ENCODE measurements around the gene SLC22A1. TPM values are rescaled to one million over a fixed set of nuclear protein-coding genes. Genes with fewer than 3 reads are reported as not detected.

The SLC22A1 gene
- total and polyA plus RNA-seq, 2 of the 13 experiments (the other 11 are each of a cell fraction or from before 2014, with no cell fraction given) = 0.80 to 0.87 TPM

DNA sequence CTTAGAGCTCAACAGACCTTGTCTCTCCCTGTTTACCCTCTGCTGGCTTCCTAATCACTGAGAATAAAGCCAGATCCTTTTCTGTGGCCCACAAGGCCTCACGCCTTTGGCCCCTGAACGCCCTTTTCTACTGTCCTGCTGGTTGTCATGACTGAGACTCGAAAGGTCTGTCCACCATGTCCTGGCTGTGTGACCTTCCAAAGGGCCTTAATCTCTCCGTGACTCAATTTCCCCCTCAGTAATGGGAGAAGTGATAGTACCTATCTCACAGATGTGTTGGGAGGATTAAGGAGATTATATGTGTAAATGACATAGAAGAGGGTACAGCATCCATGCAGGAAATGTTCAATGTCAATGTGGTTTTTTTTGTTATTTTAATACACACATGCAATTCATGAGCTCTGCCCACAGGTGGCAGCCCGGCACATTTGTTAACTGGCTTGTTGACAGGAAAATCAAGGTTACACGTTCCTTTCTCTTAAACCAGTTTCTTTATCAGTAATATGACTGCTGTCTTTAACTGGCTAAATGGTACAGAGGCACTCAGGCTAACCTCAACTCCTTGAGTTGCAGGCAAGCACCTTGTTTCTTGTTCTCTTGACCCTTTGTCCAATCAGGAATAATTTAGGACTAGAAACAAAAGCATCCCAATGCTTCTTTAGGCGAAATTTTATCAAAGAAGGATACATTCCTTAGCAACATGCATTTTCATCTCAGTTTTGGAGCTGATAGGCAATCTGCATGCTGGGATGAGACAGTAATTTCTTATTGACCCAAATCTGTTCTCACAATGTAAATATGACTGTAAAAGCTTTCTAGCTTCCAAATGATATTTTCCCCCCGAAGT lies 16.6 kb downstream of the SLC22A1 start (continued):
- TF ChIP-seq, protein P1, sequence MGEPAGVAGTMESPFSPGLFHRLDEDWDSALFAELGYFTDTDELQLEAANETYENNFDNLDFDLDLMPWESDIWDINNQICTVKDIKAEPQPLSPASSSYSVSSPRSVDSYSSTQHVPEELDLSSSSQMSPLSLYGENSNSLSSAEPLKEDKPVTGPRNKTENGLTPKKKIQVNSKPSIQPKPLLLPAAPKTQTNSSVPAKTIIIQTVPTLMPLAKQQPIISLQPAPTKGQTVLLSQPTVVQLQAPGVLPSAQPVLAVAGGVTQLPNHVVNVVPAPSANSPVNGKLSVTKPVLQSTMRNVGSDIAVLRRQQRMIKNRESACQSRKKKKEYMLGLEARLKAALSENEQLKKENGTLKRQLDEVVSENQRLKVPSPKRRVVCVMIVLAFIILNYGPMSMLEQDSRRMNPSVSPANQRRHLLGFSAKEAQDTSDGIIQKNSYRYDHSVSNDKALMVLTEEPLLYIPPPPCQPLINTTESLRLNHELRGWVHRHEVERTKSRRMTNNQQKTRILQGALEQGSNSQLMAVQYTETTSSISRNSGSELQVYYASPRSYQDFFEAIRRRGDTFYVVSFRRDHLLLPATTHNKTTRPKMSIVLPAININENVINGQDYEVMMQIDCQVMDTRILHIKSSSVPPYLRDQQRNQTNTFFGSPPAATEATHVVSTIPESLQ (CRISPR knock-in tag; conservative IDR thresholded peaks at IDR 0.05) = no peak
- TF ChIP-seq ISX (CRISPR knock-in tag; conservative IDR thresholded peaks at IDR 0.05) = no peak
- TF ChIP-seq, protein P2, sequence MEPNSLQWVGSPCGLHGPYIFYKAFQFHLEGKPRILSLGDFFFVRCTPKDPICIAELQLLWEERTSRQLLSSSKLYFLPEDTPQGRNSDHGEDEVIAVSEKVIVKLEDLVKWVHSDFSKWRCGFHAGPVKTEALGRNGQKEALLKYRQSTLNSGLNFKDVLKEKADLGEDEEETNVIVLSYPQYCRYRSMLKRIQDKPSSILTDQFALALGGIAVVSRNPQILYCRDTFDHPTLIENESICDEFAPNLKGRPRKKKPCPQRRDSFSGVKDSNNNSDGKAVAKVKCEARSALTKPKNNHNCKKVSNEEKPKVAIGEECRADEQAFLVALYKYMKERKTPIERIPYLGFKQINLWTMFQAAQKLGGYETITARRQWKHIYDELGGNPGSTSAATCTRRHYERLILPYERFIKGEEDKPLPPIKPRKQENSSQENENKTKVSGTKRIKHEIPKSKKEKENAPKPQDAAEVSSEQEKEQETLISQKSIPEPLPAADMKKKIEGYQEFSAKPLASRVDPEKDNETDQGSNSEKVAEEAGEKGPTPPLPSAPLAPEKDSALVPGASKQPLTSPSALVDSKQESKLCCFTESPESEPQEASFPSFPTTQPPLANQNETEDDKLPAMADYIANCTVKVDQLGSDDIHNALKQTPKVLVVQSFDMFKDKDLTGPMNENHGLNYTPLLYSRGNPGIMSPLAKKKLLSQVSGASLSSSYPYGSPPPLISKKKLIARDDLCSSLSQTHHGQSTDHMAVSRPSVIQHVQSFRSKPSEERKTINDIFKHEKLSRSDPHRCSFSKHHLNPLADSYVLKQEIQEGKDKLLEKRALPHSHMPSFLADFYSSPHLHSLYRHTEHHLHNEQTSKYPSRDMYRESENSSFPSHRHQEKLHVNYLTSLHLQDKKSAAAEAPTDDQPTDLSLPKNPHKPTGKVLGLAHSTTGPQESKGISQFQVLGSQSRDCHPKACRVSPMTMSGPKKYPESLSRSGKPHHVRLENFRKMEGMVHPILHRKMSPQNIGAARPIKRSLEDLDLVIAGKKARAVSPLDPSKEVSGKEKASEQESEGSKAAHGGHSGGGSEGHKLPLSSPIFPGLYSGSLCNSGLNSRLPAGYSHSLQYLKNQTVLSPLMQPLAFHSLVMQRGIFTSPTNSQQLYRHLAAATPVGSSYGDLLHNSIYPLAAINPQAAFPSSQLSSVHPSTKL (CRISPR knock-in tag; IDR thresholded peaks at IDR 0.05) = peak; percentile 52; the same call in 1 of the 2 replicates
- TF ChIP-seq MED13 (CRISPR knock-in tag; IDR thresholded peaks at IDR 0.05) = no peak
- TF ChIP-seq, protein P3, sequence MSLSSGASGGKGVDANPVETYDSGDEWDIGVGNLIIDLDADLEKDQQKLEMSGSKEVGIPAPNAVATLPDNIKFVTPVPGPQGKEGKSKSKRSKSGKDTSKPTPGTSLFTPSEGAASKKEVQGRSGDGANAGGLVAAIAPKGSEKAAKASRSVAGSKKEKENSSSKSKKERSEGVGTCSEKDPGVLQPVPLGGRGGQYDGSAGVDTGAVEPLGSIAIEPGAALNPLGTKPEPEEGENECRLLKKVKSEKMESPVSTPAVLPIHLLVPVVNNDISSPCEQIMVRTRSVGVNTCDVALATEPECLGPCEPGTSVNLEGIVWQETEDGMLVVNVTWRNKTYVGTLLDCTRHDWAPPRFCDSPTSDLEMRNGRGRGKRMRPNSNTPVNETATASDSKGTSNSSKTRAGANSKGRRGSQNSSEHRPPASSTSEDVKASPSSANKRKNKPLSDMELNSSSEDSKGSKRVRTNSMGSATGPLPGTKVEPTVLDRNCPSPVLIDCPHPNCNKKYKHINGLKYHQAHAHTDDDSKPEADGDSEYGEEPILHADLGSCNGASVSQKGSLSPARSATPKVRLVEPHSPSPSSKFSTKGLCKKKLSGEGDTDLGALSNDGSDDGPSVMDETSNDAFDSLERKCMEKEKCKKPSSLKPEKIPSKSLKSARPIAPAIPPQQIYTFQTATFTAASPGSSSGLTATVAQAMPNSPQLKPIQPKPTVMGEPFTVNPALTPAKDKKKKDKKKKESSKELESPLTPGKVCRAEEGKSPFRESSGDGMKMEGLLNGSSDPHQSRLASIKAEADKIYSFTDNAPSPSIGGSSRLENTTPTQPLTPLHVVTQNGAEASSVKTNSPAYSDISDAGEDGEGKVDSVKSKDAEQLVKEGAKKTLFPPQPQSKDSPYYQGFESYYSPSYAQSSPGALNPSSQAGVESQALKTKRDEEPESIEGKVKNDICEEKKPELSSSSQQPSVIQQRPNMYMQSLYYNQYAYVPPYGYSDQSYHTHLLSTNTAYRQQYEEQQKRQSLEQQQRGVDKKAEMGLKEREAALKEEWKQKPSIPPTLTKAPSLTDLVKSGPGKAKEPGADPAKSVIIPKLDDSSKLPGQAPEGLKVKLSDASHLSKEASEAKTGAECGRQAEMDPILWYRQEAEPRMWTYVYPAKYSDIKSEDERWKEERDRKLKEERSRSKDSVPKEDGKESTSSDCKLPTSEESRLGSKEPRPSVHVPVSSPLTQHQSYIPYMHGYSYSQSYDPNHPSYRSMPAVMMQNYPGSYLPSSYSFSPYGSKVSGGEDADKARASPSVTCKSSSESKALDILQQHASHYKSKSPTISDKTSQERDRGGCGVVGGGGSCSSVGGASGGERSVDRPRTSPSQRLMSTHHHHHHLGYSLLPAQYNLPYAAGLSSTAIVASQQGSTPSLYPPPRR (CRISPR knock-in tag; IDR thresholded peaks at IDR 0.05; ENCODE audit: borderline replicate concordance) = no peak
- TF ChIP-seq, protein P4, sequence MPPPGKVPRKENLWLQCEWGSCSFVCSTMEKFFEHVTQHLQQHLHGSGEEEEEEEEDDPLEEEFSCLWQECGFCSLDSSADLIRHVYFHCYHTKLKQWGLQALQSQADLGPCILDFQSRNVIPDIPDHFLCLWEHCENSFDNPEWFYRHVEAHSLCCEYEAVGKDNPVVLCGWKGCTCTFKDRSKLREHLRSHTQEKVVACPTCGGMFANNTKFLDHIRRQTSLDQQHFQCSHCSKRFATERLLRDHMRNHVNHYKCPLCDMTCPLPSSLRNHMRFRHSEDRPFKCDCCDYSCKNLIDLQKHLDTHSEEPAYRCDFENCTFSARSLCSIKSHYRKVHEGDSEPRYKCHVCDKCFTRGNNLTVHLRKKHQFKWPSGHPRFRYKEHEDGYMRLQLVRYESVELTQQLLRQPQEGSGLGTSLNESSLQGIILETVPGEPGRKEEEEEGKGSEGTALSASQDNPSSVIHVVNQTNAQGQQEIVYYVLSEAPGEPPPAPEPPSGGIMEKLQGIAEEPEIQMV (CRISPR knock-in tag; IDR thresholded peaks at IDR 0.05; ENCODE audit: low read depth) = no peak
- no peak for TF ChIP-seq ATRX (CRISPR knock-in tag; IDR thresholded peaks at IDR 0.05; ENCODE audit: borderline replicate concordance)
- no peak for TF ChIP-seq RFXAP (CRISPR knock-in tag; IDR thresholded peaks at IDR 0.05; ENCODE audit: borderline replicate concordance)
- TF ChIP-seq ZNF547 (CRISPR knock-in tag; IDR thresholded peaks at IDR 0.05) = no peak; the same call in 1 of the 2 replicates
- TF ChIP-seq, protein P5, sequence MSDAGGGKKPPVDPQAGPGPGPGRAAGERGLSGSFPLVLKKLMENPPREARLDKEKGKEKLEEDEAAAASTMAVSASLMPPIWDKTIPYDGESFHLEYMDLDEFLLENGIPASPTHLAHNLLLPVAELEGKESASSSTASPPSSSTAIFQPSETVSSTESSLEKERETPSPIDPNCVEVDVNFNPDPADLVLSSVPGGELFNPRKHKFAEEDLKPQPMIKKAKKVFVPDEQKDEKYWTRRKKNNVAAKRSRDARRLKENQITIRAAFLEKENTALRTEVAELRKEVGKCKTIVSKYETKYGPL (CRISPR knock-in tag; IDR thresholded peaks at IDR 0.05) = no peak
- no peak for TF ChIP-seq PHB2 (IDR thresholded peaks at IDR 0.05; ENCODE audit: partially characterized antibody)
- TF ChIP-seq NFYB (CRISPR knock-in tag; IDR thresholded peaks at IDR 0.05) = no peak
- TF ChIP-seq ZFP82 (CRISPR knock-in tag; IDR thresholded peaks at IDR 0.05; ENCODE audit: borderline replicate concordance) = no peak
- TF ChIP-seq CHCHD3 (CRISPR knock-in tag; IDR thresholded peaks at IDR 0.05) = no peak

All from HepG2 (cell line).